ENCODE results near the gene TMED5. TPM values are rescaled to one million over a fixed set of nuclear protein-coding genes. Genes with fewer than 3 reads are reported as not detected.
A peak's percentile ranks its signal among the peaks of the same experiment; 100 is the strongest.

The TMED5 gene
- total and polyA plus RNA-seq, 4 experiments from 2014 or later: 23.2 to 60.8 (median 48.3) TPM

GRCh38 chr1:93155335-93155734 lies 24.9 kb downstream of the TMED5 start:
- intact Hi-C loops (cut with micrococcal nuclease): loop anchor here (2.0 kb wide), 1 partner anchor 25 kb away; the partner anchor contains the start of genes CCDC18 and TMED5
- Histone ChIP-seq H3K27ac (ENCODE audit: low read depth, low read length) (no peak overlapping the region), H3K4me3 (ENCODE audit: low read length in 2 of 2) (no peak overlapping the region), H3K27me3 (ENCODE audit: insufficient read depth, low read length) (no peaks in the 10 kb centered on the region), H3K4me1 (ENCODE audit: insufficient read depth, low read length) (peaks cover 6% of the 10 kb centered on the region), H3K36me3 (ENCODE audit: insufficient read depth, low read length) (peaks cover 23% of the 10 kb centered on the region), H3K9me3 (ENCODE audit: control insufficient read depth in 1 of 2, low read length in 2 of 2) (no peaks in the 10 kb centered on the region)
- H3K4me3 Mint-ChIP-seq: no peak overlapping the region
- peaks cover 40 to 59% of the 10 kb centered on the region in 2 donors for H3K36me3 Mint-ChIP-seq
- peak overlapping the region; percentile 37 to 81 (median 63) for H3K27ac Mint-ChIP-seq
- H3K4me1 Mint-ChIP-seq: peaks cover 4 to 13% (median 11%) of the 10 kb centered on the region in 4 donors
- ChIA-PET POLR2A (ENCODE audit: partially characterized antibody) (no interaction called here), CTCF (ENCODE audit: partially characterized antibody) (interaction anchor here (0.7 kb wide), 1 partner anchor 55 kb away, joined by 3 read pairs; no protein-coding TSS in a partner anchor)
- no peaks in the 10 kb centered on the region for H3K27me3 Mint-ChIP-seq
- no peak for DNase-seq
- no peaks in the 10 kb centered on the region for H3K9me3 Mint-ChIP-seq

GRCh38 chr1:93154898-93155297 lies 25.3 kb downstream of the TMED5 start:
- H3K9me3 Mint-ChIP-seq: no peaks in the 10 kb centered on the region
- no peak overlapping the region for H3K4me3 Mint-ChIP-seq
- intact Hi-C loops (cut with micrococcal nuclease): loop anchor here (2.0 kb wide), 1 partner anchor 26 kb away; the partner anchor contains the start of genes CCDC18 and TMED5
- H3K4me1 Mint-ChIP-seq: peaks cover 4 to 13% (median 10%) of the 10 kb centered on the region in 4 donors
- DNase-seq: no peak
- ChIA-PET CTCF (ENCODE audit: partially characterized antibody) (interaction anchor here (0.7 kb wide), 1 partner anchor 54 kb away, joined by 3 read pairs; no protein-coding TSS in a partner anchor), POLR2A (ENCODE audit: partially characterized antibody) (no interaction called here)
- H3K4me1 ChIP-seq (ENCODE audit: insufficient read depth, low read length): peaks cover 6% of the 10 kb centered on the region
- no peaks in the 10 kb centered on the region for H3K27me3 Mint-ChIP-seq
- no peaks in the 10 kb centered on the region for H3K9me3 ChIP-seq (ENCODE audit: control insufficient read depth in 1 of 2, low read length in 2 of 2)
- no peak overlapping the region for H3K27ac ChIP-seq (ENCODE audit: low read depth, low read length)
- H3K36me3 Mint-ChIP-seq: peaks cover 40 to 60% of the 10 kb centered on the region in 2 donors
- H3K4me3 ChIP-seq (ENCODE audit: low read length in 2 of 2): no peak overlapping the region
- H3K27me3 ChIP-seq (ENCODE audit: insufficient read depth, low read length): no peaks in the 10 kb centered on the region
- peak overlapping the region in 2 of 7 donors; percentile 57 to 63 for H3K27ac Mint-ChIP-seq
- H3K36me3 ChIP-seq (ENCODE audit: insufficient read depth, low read length): peaks cover 23% of the 10 kb centered on the region

GRCh38 chr1:93152835-93153234 lies 27.4 kb downstream of the TMED5 start:
- no peaks in the 10 kb centered on the region for H3K9me3 Mint-ChIP-seq
- intact Hi-C loops (cut with micrococcal nuclease): no loop called here
- H3K27me3 Mint-ChIP-seq: no peaks in the 10 kb centered on the region
- no peak overlapping the region for H3K27ac ChIP-seq (ENCODE audit: low read depth, low read length)
- ChIA-PET POLR2A (ENCODE audit: partially characterized antibody) (no interaction called here), CTCF (ENCODE audit: partially characterized antibody) (no interaction called here)
- no peak overlapping the region for H3K4me3 Mint-ChIP-seq
- H3K27ac Mint-ChIP-seq: peak overlapping the region in 2 of 7 donors; percentile 9 to 44
- no peak overlapping the region for H3K4me3 ChIP-seq (ENCODE audit: low read length in 2 of 2)
- H3K4me1 ChIP-seq (ENCODE audit: insufficient read depth, low read length): peaks cover 6% of the 10 kb centered on the region
- peaks cover 4 to 13% (median 10%) of the 10 kb centered on the region in 4 donors for H3K4me1 Mint-ChIP-seq
- H3K36me3 Mint-ChIP-seq: peaks cover 44 to 66% of the 10 kb centered on the region in 2 donors
- H3K9me3 ChIP-seq (ENCODE audit: control insufficient read depth in 1 of 2, low read length in 2 of 2): no peaks in the 10 kb centered on the region
- DNase-seq: no peak
- peaks cover 16% of the 10 kb centered on the region for H3K36me3 ChIP-seq (ENCODE audit: insufficient read depth, low read length)
- H3K27me3 ChIP-seq (ENCODE audit: insufficient read depth, low read length): no peaks in the 10 kb centered on the region

GRCh38 chr1:93151474-93151873 lies 28.7 kb downstream of the TMED5 start:
- DNase-seq: no peak
- Mint-ChIP-seq H3K27me3 (no peaks in the 10 kb centered on the region), H3K9me3 (no peaks in the 10 kb centered on the region), H3K4me3 (no peak overlapping the region), H3K4me1 (peaks cover 5 to 13% (median 12%) of the 10 kb centered on the region in 4 donors), H3K36me3 (peaks cover 55 to 69% of the 10 kb centered on the region in 2 donors), H3K27ac (peak overlapping the region in 3 of 7 donors; percentile 1 to 45 (median 25))
- Histone ChIP-seq H3K27ac (ENCODE audit: low read depth, low read length) (no peak overlapping the region), H3K36me3 (ENCODE audit: insufficient read depth, low read length) (peaks cover 15% of the 10 kb centered on the region), H3K27me3 (ENCODE audit: insufficient read depth, low read length) (no peaks in the 10 kb centered on the region), H3K4me1 (ENCODE audit: insufficient read depth, low read length) (peaks cover 6% of the 10 kb centered on the region), H3K4me3 (ENCODE audit: low read length in 2 of 2) (no peak overlapping the region), H3K9me3 (ENCODE audit: control insufficient read depth in 1 of 2, low read length in 2 of 2) (no peaks in the 10 kb centered on the region)
- ChIA-PET POLR2A (ENCODE audit: partially characterized antibody) (interaction anchor here (1.3 kb wide), 1 partner anchor 19 kb away, joined by 3 read pairs; no protein-coding TSS in a partner anchor), CTCF (ENCODE audit: partially characterized antibody) (no interaction called here)
- intact Hi-C loops (cut with micrococcal nuclease): no loop called here

GRCh38 chr1:93150729-93151128 lies 29.5 kb downstream of the TMED5 start:
- CTCF ChIA-PET (ENCODE audit: partially characterized antibody): no interaction called here
- Mint-ChIP-seq H3K27me3 (no peaks in the 10 kb centered on the region), H3K4me3 (no peak overlapping the region), H3K4me1 (peaks cover 5 to 11% (median 7%) of the 10 kb centered on the region in 4 donors), H3K27ac (peak overlapping the region in 6 of 7 donors; percentile 2 to 83 (median 42)), H3K36me3 (peaks cover 51 to 65% of the 10 kb centered on the region in 2 donors), H3K9me3 (no peaks in the 10 kb centered on the region)
- no peak overlapping the region for H3K4me3 ChIP-seq (ENCODE audit: low read length in 2 of 2)
- H3K4me1 ChIP-seq (ENCODE audit: insufficient read depth, low read length): peaks cover 4% of the 10 kb centered on the region
- no peak for DNase-seq
- POLR2A ChIA-PET (ENCODE audit: partially characterized antibody): interaction anchor here (1.3 kb wide), 1 partner anchor 19 kb away, joined by 3 read pairs; no protein-coding TSS in a partner anchor
- no peaks in the 10 kb centered on the region for H3K9me3 ChIP-seq (ENCODE audit: control insufficient read depth in 1 of 2, low read length in 2 of 2)
- H3K36me3 ChIP-seq (ENCODE audit: insufficient read depth, low read length): peaks cover 11% of the 10 kb centered on the region
- H3K27ac ChIP-seq (ENCODE audit: low read depth, low read length): no peak overlapping the region
- intact Hi-C loops (cut with micrococcal nuclease): no loop called here
- H3K27me3 ChIP-seq (ENCODE audit: insufficient read depth, low read length): no peaks in the 10 kb centered on the region

GRCh38 chr1:93148001-93148400 lies 32.2 kb downstream of the TMED5 start:
- Mint-ChIP-seq H3K4me3 (no peak overlapping the region), H3K9me3 (no peaks in the 10 kb centered on the region), H3K27me3 (no peaks in the 10 kb centered on the region), H3K36me3 (peaks cover 45 to 48% of the 10 kb centered on the region in 2 donors), H3K27ac (peak overlapping the region in 3 of 7 donors; percentile 11 to 26 (median 11)), H3K4me1 (peaks cover 0 to 9% (median 5%) of the 10 kb centered on the region in 4 donors)
- Histone ChIP-seq H3K27me3 (ENCODE audit: insufficient read depth, low read length) (no peaks in the 10 kb centered on the region), H3K4me3 (ENCODE audit: low read length in 2 of 2) (no peak overlapping the region), H3K4me1 (ENCODE audit: insufficient read depth, low read length) (no peaks in the 10 kb centered on the region), H3K9me3 (ENCODE audit: control insufficient read depth in 1 of 2, low read length in 2 of 2) (no peaks in the 10 kb centered on the region), H3K36me3 (ENCODE audit: insufficient read depth, low read length) (peaks cover 7% of the 10 kb centered on the region), H3K27ac (ENCODE audit: low read depth, low read length) (no peak overlapping the region)
- ChIA-PET CTCF (ENCODE audit: partially characterized antibody) (no interaction called here), POLR2A (ENCODE audit: partially characterized antibody) (no interaction called here)
- DNase-seq: no peak
- intact Hi-C loops (cut with micrococcal nuclease): no loop called here

- Mint-ChIP-seq H3K9me3 (no peaks in the 10 kb centered on the region), H3K4me1 (peaks cover 0 to 9% (median 5%) of the 10 kb centered on the region in 4 donors), H3K27me3 (no peaks in the 10 kb centered on the region), H3K27ac (no peak overlapping the region), H3K36me3 (peaks cover 19 to 26% of the 10 kb centered on the region in 2 donors), H3K4me3 (no peak overlapping the region)
- H3K9me3 ChIP-seq (ENCODE audit: control insufficient read depth in 1 of 2, low read length in 2 of 2): no peaks in the 10 kb centered on the region
- no peaks in the 10 kb centered on the region for H3K36me3 ChIP-seq (ENCODE audit: insufficient read depth, low read length)
- ChIA-PET POLR2A (ENCODE audit: partially characterized antibody) (interaction anchor here (0.7 kb wide), 1 partner anchor 25 kb away, joined by 4 read pairs; no protein-coding TSS in a partner anchor), CTCF (ENCODE audit: partially characterized antibody) (interaction anchor here (1.4 kb wide), 1 partner anchor 15 kb away, joined by 3 read pairs; no protein-coding TSS in a partner anchor)
- no peak overlapping the region for H3K4me3 ChIP-seq (ENCODE audit: low read length in 2 of 2)
- H3K4me1 ChIP-seq (ENCODE audit: insufficient read depth, low read length): no peaks in the 10 kb centered on the region
- no peak for DNase-seq
- intact Hi-C loops (cut with micrococcal nuclease): no loop called here
- no peak overlapping the region for H3K27ac ChIP-seq (ENCODE audit: low read depth, low read length)
- no peaks in the 10 kb centered on the region for H3K27me3 ChIP-seq (ENCODE audit: insufficient read depth, low read length)
Observed at GRCh38 chr1:93143769-93144168, 36.4 kb downstream of the TMED5 start.
